Caco-2 (cell line): ENCODE measurements around the gene LLCFC1. TPM values are rescaled to one million over a fixed set of nuclear protein-coding genes. Genes with fewer than 3 reads are reported as not detected.

Experiments used
- BruUV-seq: library from RNA; stranded (reverse); fragments of 400-500 nt; replicated peaks from 2 replicates; lab custom pipeline; 2021; lab: Mats Ljungman, UMichigan
- CTCF ChIA-PET: fragments of 300-600 bp; sonication (Branson Sonifier 250); formaldehyde crosslinking; loops from one replicate; lab custom pipeline; 2022; ENCODE audit warnings: antibody characterized with exemption; lab: Charles Lee
- POLR2A ChIA-PET: fragments of 300-600 bp; sonication (Branson Sonifier 250); formaldehyde crosslinking; loops from one replicate; lab custom pipeline; 2022; ENCODE audit warnings: antibody characterized with exemption; lab: Charles Lee
- DNase-seq, 2 experiments: peaks; one replicate each; pipeline versions ENCODE4 v3.0.0 to v3.0.0-alpha.2; 2020 to 2022
- H3K27me3 ChIP-seq: replicated peaks from 2 replicates; pipeline ENCODE4 v1.6.0; 2011; ENCODE audit warnings: low read length; ENCODE audit not compliant: control insufficient read depth, insufficient read depth
- H3K36me3 ChIP-seq: 2 replicates; pipeline ENCODE4 v1.5.1; 2011; ENCODE audit warnings: low read length; ENCODE audit not compliant: control insufficient read depth, insufficient read depth
- H3K4me1 ChIP-seq: fragments of 250-450 bp; sonication (Bioruptor Pico); 2 replicates; pipeline ENCODE4 v1.5.1; 2020; ENCODE audit warnings: mild to moderate bottlenecking
- H3K4me3 ChIP-seq: 2 replicates; pipeline ENCODE4 v1.5.1; 2011; ENCODE audit warnings: low read depth, mild to moderate bottlenecking, control low read depth, low read length
- H3K9me3 ChIP-seq: fragments of 250-450 bp; sonication (Bioruptor Pico); 2 replicates; pipeline ENCODE4 v1.5.1; 2020; ENCODE audit warnings: mild to moderate bottlenecking, moderate library complexity
- H3K27ac Mint-ChIP-seq: one replicate; pipeline ENCODE4 v1.8.0; 2022; ENCODE audit warnings: mixed read lengths; ENCODE audit not compliant: unreplicated experiment
- H3K27me3 Mint-ChIP-seq: one replicate; pipeline ENCODE4 v1.8.0; 2022; ENCODE audit warnings: mixed read lengths; ENCODE audit not compliant: insufficient read depth, unreplicated experiment
- H3K36me3 Mint-ChIP-seq: one replicate; pipeline ENCODE4 v1.8.0; 2022; ENCODE audit warnings: mild to moderate bottlenecking, mixed read lengths; ENCODE audit not compliant: insufficient read depth, unreplicated experiment
- H3K4me1 Mint-ChIP-seq: one replicate; pipeline ENCODE4 v1.8.0; 2022; ENCODE audit warnings: low read depth, mixed read lengths; ENCODE audit not compliant: unreplicated experiment
- H3K4me3 Mint-ChIP-seq: one replicate; pipeline ENCODE4 v1.8.0; 2022; ENCODE audit warnings: mild to moderate bottlenecking, moderate library complexity, mixed read lengths; ENCODE audit not compliant: unreplicated experiment
- H3K9me3 Mint-ChIP-seq: one replicate; pipeline ENCODE4 v1.8.0; 2022; ENCODE audit warnings: mixed read lengths; ENCODE audit not compliant: unreplicated experiment
- CTCF ChIP-seq, 2 experiments: fragments of 200-600 bp in 1 of 2; IDR thresholded peaks; 1 replicate in 1 of 2; 2 replicates in 1 of 2; pipeline versions ENCODE4 v1.5.1 to v1.8.0; 2011 to 2022; ENCODE audit warnings: antibody characterized with exemption in 1 of 2, control low read depth in 1 of 2, inconsistent platforms in 1 of 2, low read depth in 1 of 2, low read length in 1 of 2, mild to moderate bottlenecking in 1 of 2, moderate library complexity in 1 of 2; ENCODE audit not compliant: insufficient read depth in 1 of 2, severe bottlenecking in 1 of 2, unreplicated experiment in 1 of 2
- intact Hi-C: fragments of 100-400 bp; cut with micrococcal nuclease; formaldehyde crosslinking; loops from one replicate; pipeline ENCODE4 v1.10.0; 2022; ENCODE audit not compliant: unreplicated experiment
- total RNA-seq: library from RNA; stranded (reverse); gene quantifications from 2 replicates; pipeline ENCODE4 v1.2.3, GENCODE V29; 2022

LLCFC1 gene
- total RNA-seq, 1 experiment from 2014 or later, result not detected

GRCh38 chr7:142961595-142961972 lies 22.3 kb downstream of the LLCFC1 start:
- H3K4me3 Mint-ChIP-seq, result no peak overlapping the region
- H3K36me3 Mint-ChIP-seq, result no peaks in the 10 kb centered on the region
- Histone ChIP-seq H3K4me1 (peaks cover 26% of the 10 kb centered on the region), H3K27me3 (no peaks in the 10 kb centered on the region), H3K4me3 (no peak overlapping the region), H3K9me3 (no peaks in the 10 kb centered on the region), H3K36me3 (no peaks in the 10 kb centered on the region)
- intact Hi-C loops, result loop anchor here (1.0 kb wide), 1 partner anchor 107 kb away; no protein-coding TSS in a partner anchor
- BruUV-seq, result no TSS peak
- DNase-seq, result no peak
- no peak overlapping the region for H3K27ac Mint-ChIP-seq
- peaks cover 6% of the 10 kb centered on the region for H3K27me3 Mint-ChIP-seq
- ChIA-PET POLR2A (no interaction called here), CTCF (interaction anchor here (0.6 to 2.0 kb wide), 8 partner anchors 42 to 409 kb away, joined by 3 to 20 read pairs (median 4); no protein-coding TSS in a partner anchor)
- H3K9me3 Mint-ChIP-seq, result peaks cover 20% of the 10 kb centered on the region
- no peak for TF ChIP-seq CTCF (IDR thresholded peaks at IDR 0.05; ENCODE audit: insufficient read depth in 1 of 2, low read depth in 1 of 2, low read length in 1 of 2, severe bottlenecking in 1 of 2, unreplicated experiment in 1 of 2)
- H3K4me1 Mint-ChIP-seq, result peaks cover 34% of the 10 kb centered on the region

- H3K4me3 ChIP-seq, result no peak within 1 kb of the TSS
- no peaks in the 10 kb centered on the region for H3K27me3 ChIP-seq
- intact Hi-C loops, result loop anchor here (1.0 kb wide), 1 partner anchor 108 kb away; no protein-coding TSS in a partner anchor
- DNase-seq, result no peak
- TF ChIP-seq CTCF (IDR thresholded peaks at IDR 0.05; ENCODE audit: insufficient read depth in 1 of 2, low read depth in 1 of 2, low read length in 1 of 2, severe bottlenecking in 1 of 2, unreplicated experiment in 1 of 2), result no peak
- ChIA-PET POLR2A (no interaction called here), CTCF (no interaction called here)
- no peak within 1 kb of the TSS for H3K4me3 Mint-ChIP-seq
- no peaks in the 10 kb centered on the region for H3K9me3 ChIP-seq
- no peaks in the 10 kb centered on the region for H3K36me3 Mint-ChIP-seq
- no peaks in the 10 kb centered on the region for H3K36me3 ChIP-seq
- peaks cover 20% of the 10 kb centered on the region for H3K9me3 Mint-ChIP-seq
- H3K27ac Mint-ChIP-seq, result no peak within 1 kb of the TSS
- H3K4me1 Mint-ChIP-seq, result peaks cover 27% of the 10 kb centered on the region
- peaks cover 6% of the 10 kb centered on the region for H3K27me3 Mint-ChIP-seq
- no TSS peak for BruUV-seq
- peaks cover 20% of the 10 kb centered on the region for H3K4me1 ChIP-seq
Measured at GRCh38 chr7:142961973-142962926, 23.0 kb downstream of the LLCFC1 start, which contains the start of gene KEL. TSS of gene KEL (minus strand) at chr7:142962363. CDS start at chr7:142962206, 157 bp downstream.

DNA sequence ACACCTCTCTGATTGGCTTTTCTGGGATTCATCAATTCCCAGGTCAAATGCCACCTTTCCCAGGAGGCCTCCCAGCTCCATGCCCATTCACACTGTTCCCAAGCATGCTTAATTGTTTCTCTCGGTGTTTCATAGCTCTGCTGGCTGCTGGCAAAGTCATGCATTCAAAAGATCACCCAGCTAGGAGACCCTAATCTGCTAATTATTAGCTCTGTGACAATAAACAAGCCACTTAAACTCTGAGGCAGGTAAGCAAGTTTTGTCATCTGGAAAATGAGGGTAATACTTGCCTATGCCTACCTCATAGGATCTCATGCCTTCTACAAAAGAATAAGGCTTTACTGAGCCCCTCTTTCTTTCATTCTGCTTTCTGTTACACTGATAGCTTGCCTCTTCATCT lies 23.7 kb downstream of the LLCFC1 start:
- Mint-ChIP-seq H3K4me1 (peaks cover 20% of the 10 kb centered on the region), H3K9me3 (peaks cover 20% of the 10 kb centered on the region), H3K4me3 (no peak overlapping the region), H3K36me3 (no peaks in the 10 kb centered on the region), H3K27me3 (peaks cover 6% of the 10 kb centered on the region), H3K27ac (no peak overlapping the region)
- Histone ChIP-seq H3K27me3 (no peaks in the 10 kb centered on the region), H3K4me3 (no peak overlapping the region), H3K4me1 (peaks cover 13% of the 10 kb centered on the region), H3K9me3 (no peaks in the 10 kb centered on the region), H3K36me3 (no peaks in the 10 kb centered on the region)
- intact Hi-C loops, result no loop called here
- ChIA-PET POLR2A (no interaction called here), CTCF (no interaction called here)
- no peak for TF ChIP-seq CTCF (IDR thresholded peaks at IDR 0.05; ENCODE audit: insufficient read depth in 1 of 2, low read depth in 1 of 2, low read length in 1 of 2, severe bottlenecking in 1 of 2, unreplicated experiment in 1 of 2)
- BruUV-seq, result no TSS peak
- DNase-seq, result no peak
